NCI-H748 (cell line): ENCODE measurements around the gene C1orf167.

Source experiments
- DNase-seq: peaks from one replicate; lab custom pipeline; 2025; ENCODE audit not compliant: unreplicated experiment; lab: John Stamatoyannopoulos, UW

C1orf167 gene, protein sequence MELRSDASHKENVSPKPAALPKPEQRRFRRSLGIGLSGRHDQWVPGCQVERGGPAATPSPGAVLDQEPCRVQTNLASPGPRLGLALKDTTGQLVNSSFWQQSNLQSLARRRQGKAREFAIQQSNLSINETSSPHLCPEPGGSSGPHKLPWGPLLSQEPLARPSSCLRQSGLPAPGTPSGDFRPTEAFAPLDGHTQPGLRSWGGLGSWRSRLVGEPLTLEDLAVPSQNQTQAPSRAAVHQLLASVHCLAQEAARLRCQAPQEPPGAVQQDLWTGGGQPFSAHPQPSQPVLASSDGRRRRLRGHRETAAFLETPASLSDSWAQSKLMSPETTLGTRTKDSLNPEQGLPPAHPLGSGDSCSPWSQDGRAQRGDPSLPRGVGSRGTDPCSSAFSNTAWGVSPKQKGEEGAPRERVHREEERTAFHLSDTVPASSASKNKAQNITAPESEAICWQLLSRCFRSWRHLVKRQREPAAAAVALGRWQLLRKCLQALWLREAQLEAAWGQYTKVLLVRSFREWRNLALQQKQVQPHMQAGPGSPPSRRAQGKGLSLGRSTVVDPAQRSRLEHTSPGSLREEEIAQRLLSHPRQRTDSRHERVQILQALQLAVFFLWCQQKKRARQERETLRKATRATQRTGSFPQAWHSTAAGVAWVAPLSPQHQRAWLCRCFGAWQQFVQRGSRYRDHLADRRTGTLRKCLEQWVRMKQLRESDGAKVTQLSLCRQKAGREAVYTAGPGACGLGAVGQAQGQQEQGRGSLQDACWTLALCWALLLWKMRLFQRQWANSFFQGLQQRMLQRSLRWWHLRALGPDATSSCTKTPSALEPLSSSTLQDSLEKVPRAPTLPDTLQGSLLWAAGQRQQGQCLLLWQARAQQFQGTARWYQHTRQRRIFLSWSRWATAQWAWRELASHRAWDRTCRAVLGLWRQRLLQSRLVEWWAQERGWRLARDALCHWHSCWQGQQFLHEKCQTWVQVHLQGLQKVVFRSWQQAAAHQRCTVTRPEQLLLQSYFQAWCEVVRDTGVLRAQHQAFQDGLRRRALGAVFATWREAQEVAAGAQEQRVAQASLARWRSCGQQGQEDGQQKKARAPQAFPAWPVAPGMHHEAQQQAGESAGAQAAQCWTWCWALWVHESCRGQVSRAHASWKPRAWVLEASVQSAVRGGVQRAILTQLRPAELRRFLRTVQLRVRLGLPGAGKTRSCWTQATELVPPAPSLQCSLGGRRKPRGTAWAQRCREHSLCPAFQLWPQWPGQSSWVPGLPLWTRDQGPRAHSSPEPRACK (N-terminal part only)

GRCh38 chr1:11761988-11762406 is at the start of gene C1orf167:
Gene C1orf167, plus strand, starts transcription at chr1:11762193. Its CDS starts 2,208 bp downstream, at chr1:11764401.
- peak; percentile 47 for DNase-seq

DNA sequence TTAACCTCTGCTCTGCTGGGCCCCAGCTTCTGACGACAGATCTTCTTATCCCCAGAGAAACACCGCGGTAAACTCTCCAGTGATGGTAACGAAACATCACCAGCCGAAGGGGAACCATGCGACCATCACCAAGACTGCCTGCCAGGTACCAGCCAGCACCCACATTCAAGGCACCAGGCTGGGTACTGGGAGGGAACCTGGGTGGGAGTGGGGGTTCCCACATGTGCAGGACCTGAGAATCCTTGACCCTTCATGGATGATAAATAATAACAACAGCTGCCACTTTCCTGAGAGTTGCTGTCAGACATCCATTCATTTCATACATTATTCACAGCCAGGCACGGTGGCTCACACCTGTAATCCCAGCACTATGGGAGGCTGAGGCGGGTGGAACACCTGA is 49.7 kb upstream of the C1orf167 start:
- DNase-seq, result no peak

GRCh38 chr1:11713095-11713494 is 48.9 kb upstream of the C1orf167 start:
- DNase-seq, result no peak

DNA sequence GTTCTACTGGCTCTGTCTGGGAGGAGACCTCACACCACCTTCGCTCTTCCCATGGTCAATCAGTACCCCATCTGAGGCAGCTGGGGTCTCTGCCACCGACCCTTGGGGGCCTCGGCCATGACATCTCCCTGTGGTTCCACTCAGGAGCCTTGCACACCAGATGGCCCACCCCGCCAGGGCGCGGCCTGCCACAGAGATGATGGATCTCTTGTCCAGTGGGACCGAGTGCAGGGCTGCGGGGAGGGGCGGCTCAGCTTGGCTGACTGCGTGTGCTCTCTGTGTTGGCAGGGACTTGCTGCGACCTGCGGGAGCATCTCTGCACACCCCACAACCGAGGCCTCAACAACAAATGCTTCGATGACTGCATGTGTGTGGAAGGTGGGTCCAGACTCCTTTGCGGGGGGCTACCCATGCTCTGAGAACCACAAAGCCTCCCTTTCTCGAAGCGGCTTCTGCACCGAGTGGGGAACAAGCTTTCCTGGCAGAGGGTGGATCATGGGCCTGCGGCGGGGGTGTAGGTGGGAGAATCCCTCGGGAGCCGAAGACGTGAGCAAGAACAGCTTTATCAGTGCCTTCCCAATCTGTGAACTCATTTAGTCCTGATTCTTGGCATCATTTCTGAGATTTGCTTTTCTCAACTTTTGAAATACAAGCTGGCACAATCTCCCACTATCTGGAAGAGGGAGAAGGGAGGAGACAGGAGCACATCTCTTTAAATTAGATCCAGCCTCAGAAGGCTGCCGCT is 47.0 kb upstream of the C1orf167 start:
- no peak for DNase-seq

DNA sequence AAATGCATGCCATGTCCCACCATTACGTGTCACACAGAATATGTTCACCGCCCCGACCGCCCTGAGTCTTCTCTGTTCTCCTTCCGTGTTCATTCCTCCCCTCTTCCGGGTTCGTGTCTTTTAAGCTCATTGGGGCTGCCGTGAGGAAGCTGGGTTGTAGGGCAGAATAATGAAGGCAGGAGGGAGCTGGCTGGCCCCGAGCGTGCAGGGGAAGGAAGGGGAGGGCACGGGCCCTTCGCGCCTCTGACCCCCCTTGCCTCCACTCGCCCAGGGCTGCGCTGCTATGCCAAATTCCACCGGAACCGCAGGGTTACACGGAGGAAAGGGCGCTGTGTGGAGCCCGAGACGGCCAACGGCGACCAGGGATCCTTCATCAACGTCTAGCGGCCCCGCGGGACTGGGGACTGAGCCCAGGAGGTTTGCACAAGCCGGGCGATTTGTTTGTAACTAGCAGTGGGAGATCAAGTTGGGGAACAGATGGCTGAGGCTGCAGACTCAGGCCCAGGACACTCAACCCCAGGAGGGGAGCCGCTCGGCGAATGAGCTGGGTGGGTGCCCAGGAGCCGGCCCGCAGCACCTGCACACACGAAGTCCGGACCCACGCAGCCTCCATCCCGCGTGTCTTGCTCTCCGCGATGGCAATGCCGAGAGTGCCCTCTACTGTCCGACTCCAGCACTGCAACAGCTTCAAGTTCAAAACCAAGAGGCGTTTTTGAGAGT is 42.5 kb upstream of the C1orf167 start:
- peak; percentile 53 for DNase-seq

DNA sequence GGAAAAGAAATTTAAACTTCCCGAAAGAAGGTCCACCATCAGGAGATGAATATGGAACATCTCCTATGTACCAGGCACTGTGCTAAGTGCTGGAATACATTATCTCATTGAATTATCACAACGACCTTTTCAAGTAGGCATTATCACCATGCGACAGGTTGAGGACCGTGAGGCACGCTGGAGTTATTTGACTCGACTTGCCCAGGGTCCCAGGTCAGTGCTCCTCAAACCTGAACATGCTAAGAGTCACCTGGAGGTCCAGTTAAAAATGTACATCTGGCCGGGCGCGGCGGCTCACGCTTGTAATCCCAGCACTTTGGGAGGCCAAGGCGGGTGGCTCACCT is 42.0 kb upstream of the C1orf167 start:
- no peak for DNase-seq

DNA sequence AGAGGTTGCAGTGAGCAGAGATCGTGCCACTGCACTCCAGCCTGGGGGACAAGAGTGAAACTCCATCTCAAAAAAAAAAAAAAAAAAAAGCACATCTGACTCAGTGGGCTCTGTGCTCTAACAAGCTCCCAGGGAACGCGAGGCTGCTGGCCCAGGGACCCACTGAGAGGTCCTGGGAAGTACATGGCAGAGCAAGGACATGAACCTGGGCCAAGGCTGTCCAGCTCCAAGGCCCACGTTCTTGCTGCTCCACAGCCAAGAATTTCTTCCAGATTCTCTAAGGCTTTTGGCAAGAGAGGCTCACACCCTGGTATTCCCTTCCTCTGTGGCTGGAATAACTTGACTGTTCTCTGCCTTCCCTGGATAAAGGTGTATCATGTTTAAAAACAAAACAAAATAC is 41.5 kb upstream of the C1orf167 start:
- DNase-seq, result no peak

- no peak for DNase-seq
Observed at GRCh38 chr1:11721311-11721710, 40.7 kb upstream of the C1orf167 start.

DNA sequence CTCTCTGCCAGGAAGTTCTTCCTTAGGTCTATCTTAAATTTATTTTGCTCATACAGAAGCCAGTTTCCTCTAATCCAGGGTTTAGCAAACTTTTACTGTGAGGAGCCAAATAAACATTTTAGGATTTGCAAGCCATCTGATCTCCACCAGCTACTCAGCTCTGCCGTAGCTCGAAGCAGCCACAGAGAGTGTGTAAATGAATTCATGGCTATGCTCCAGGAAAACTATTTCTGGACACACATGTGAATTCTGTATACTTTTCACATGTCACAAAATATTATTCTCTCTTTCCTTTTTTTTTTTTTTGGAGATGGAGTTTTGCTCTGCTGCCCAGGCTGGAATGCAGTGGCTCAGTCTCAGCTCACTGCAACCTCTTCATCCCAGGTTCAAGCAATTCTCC is 39.5 kb upstream of the C1orf167 start:
- DNase-seq, result no peak

GRCh38 chr1:11725616-11726015 is 36.4 kb upstream of the C1orf167 start:
- DNase-seq, result peak; percentile 71

DNA sequence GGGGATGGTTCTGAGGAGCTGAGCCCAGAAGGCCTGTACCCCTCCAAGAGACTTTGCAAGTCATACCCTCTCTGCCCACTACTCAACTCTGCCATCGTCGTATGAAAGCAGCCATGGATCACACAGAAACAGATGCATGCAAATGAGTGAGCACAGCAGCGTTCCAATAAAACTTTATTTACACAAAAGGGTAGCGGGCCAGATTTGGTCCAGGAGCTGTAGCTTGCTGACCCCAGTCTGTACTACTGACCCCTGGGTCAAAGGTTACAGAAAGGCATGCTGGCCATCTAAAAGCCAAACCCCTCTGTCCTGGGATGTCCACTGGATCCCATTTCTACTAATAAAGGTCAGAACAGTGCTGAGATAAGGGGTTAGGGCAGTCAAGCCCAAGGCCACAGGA is 34.9 kb upstream of the C1orf167 start:
- DNase-seq, result no peak

DNA sequence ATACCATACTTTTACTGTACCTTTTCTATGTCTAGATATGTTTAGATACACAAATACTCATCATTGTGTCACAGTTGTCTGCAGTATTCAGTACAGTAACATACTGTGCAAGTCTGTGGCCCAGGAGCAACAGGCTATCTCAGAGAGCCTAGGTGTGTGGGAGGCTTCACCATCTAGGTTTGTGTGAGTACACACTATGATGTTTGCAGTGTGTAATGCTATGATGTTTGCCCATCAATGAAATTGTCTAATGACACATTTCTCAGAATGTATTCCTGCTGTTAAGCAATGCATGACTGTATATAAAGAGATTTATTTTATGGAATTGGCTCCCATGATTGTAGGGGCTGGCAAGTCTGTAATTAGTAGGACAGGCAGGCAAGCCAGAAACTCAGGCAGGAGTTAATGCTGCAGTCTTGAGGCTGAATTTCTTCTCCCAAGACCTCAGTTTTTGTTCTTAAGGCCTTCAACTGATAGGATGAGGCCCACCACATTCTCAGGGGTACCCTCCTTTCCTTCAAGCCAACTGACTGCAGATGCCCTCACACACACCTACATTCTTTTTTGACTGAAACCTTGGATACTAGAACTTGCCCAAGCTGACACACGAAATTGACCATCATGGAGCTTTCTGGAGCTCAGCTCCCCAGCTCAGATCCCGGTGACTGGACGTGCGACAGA is 33.7 kb upstream of the C1orf167 start:
- no peak for DNase-seq

DNA sequence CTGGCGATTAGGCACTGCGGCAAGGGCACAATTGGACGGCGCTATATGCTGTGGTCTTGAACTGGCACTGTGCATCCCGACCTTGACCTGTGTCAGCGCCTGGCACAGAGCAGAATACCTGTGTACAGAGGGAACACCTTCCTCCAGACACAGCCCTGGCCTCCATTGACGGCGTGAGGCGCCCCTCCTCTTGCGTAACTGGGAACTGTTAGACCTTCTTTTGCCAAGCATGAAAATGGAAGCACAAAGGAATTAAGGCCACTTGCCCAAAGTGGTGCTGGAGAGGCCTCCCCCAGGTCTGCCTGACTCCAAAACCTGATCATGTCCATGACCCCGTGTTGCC is 32.9 kb upstream of the C1orf167 start:
- no peak for DNase-seq

- no peak for DNase-seq
Observed at GRCh38 chr1:11729498-11730428, 32.2 kb upstream of the C1orf167 start.

DNA sequence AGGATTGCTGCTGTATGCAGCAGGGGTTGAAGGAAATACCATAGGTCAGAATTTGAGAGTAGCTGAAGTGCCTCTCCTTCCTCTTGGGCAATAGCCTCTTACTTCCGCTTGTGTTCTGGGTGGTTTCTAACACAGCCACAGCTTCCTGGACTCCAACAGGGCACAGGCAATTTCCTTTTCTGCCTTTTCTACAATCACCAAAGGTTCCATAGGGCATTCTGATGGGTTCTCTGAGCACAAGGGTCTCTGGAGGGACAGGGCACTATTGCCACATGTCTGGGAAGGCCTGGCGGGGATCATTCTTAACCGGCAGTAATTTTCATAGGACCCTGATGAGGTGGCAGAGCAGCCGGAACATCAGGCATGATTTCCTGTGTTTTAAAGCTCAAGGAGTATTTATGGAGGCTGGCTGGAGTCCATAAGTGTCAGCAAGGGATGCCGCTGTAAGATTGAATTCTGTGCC is 31.5 kb upstream of the C1orf167 start:
- no peak for DNase-seq

- no peak for DNase-seq
Observed at GRCh38 chr1:11731691-11732283, 30.2 kb upstream of the C1orf167 start.

GRCh38 chr1:11733306-11733705 is 28.7 kb upstream of the C1orf167 start:
- no peak for DNase-seq

DNA sequence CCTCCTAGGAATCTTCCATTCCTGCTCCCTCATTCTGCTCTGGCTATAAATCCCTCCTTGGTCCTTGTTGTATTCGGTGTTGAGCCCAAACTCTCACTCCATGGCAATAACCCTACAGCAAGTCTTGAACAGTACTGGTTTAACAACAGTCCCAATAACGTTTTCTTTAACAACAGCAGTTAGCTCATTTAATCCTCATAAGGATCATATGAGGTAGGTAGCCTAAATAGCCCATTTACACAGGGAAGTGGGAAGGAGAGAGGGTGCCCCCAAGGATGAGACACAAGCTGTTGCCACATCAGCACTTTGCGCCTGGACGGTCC is 26.5 kb upstream of the C1orf167 start:
- no peak for DNase-seq
